Upper lobe of left lung (tissue), 6 donors: Measurements from ENCODE around the gene CCNI. TPM values are rescaled to one million over a fixed set of nuclear protein-coding genes. Genes with fewer than 3 reads are reported as not detected.
"Not testable (repeated sequence)": the region's sequence is repeated elsewhere in the genome, so short reads cannot be mapped to it uniquely, and the experiment has no call there.

Experiments
- ATAC-seq, 2 donors: fragments of 200-7000 bp; cut with Tn5 transposase; one replicate each; pipeline ENCODE4 v1.9.1; 2022; ENCODE audit warnings: mild to moderate bottlenecking in 2 of 2, moderate library complexity in 2 of 2; ENCODE audit not compliant: low FRiP score in 2 of 2
- DNase-seq, 2 donors: peaks; one replicate each; pipeline ENCODE4 v3.0.0-alpha.2; 2019 to 2020
- H3K27ac ChIP-seq, 4 donors: fragments of 200-600 bp; sonication (generic); one replicate each; pipeline ENCODE4 v1.5.1; 2016 to 2019
- H3K27me3 ChIP-seq, 4 donors: fragments of 200-600 bp; sonication (generic); one replicate each; pipeline ENCODE4 v1.5.1; 2017 to 2019
- H3K36me3 ChIP-seq, 4 donors: fragments of 200-600 bp; sonication (generic); one replicate each; pipeline ENCODE4 v1.5.1; 2016 to 2019
- H3K4me1 ChIP-seq, 4 donors: fragments of 200-600 bp; sonication (generic); one replicate each; pipeline ENCODE4 v1.5.1; 2018 to 2019
- H3K4me3 ChIP-seq, 4 donors: fragments of 200-600 bp; sonication (generic); one replicate each; pipeline ENCODE4 v1.5.1; 2017 to 2019; ENCODE audit warnings: mild to moderate bottlenecking in 2 of 4, moderate library complexity in 1 of 4
- H3K9me3 ChIP-seq, 4 donors: fragments of 200-600 bp; sonication (generic); one replicate each; pipeline ENCODE4 v1.5.1; 2018 to 2019
- CTCF ChIP-seq, 6 experiments: fragments of 450-650 bp in 4 of 6; fragments of 200-600 bp in 2 of 6; sonication (generic) in 2 of 6; IDR thresholded peaks; one replicate each; pipeline ENCODE4 v1.5.1; 2016 to 2019; ENCODE audit warnings: antibody characterized with exemption in 6 of 6
- EP300 ChIP-seq, 4 donors: sonication (generic); formaldehyde crosslinking; IDR thresholded peaks; one replicate each; pipeline ENCODE4 v1.5.1; 2017; ENCODE audit warnings: antibody characterized with exemption in 4 of 4, control low read depth in 2 of 4
- POLR2A ChIP-seq, 4 donors: fragments of 450-650 bp; IDR thresholded peaks; one replicate each; pipeline ENCODE4 v1.5.1; 2016 to 2017; ENCODE audit warnings: antibody characterized with exemption in 4 of 4, mild to moderate bottlenecking in 2 of 4
- POLR2AphosphoS5 ChIP-seq, 2 donors: sonication (generic); formaldehyde crosslinking; IDR thresholded peaks; one replicate each; pipeline ENCODE4 v1.5.1; 2017; ENCODE audit warnings: antibody characterized with exemption in 2 of 2
- WGBS, 2 donors: methylation state at CpG; one replicate each; pipeline ENCODE4 v1.1.5; 2017 to 2018; 5-methylcytosine and 5-hydroxymethylcytosine counted together
- total RNA-seq, 6 donors: library from RNA; depleted of rRNA in 4 of 6; stranded (reverse); fragments of >200 nt in 4 of 6; gene quantifications; one replicate each; pipeline versions ENCODE4 v1.1.0 to v1.2.1, GENCODE V29; 2016 to 2021
- donor health status: DM: no; HTN: no; CAD: no; lungs with moderate emphysema.
- donor health status: DM: no; HTN: yes; CAD: no; lungs with severe emphysema.

Gene CCNI
- total RNA-seq, 6 donors from 2014 or later, result 132 to 305 (median 216) TPM

GRCh38 chr4:77073106-77073809 lies 2.5 kb downstream of the CCNI start:
- WGBS, 2 donors, result 6 to 9% methylated on average over 3 of the region's 3 CpGs
- no peak for TF ChIP-seq POLR2A (IDR thresholded peaks at IDR 0.05)
- TF ChIP-seq EP300 (IDR thresholded peaks at IDR 0.05), result no peak
- no peak for TF ChIP-seq POLR2AphosphoS5 (IDR thresholded peaks at IDR 0.05)
- TF ChIP-seq CTCF (IDR thresholded peaks at IDR 0.05), result no peak
- DNase-seq (no peak), ATAC-seq (no peak)
- H3K4me3 ChIP-seq, result peak overlapping the region in 3 of 4 donors; percentile 64 to 92 (median 67)
- H3K27ac ChIP-seq, result peak overlapping the region; percentile 97 to 100 (median 100)
- no peaks in the 10 kb centered on the region for H3K36me3 ChIP-seq
- peaks cover 18 to 56% (median 34%) of the 10 kb centered on the region in 4 donors for H3K4me1 ChIP-seq
- H3K27me3 ChIP-seq, result no peaks in the 10 kb centered on the region
- no peaks in the 10 kb centered on the region for H3K9me3 ChIP-seq

GRCh38 chr4:77072195-77072753 lies 3.5 kb downstream of the CCNI start:
- no peak for TF ChIP-seq EP300 (IDR thresholded peaks at IDR 0.05)
- TF ChIP-seq POLR2A (IDR thresholded peaks at IDR 0.05), result no peak
- no peak for TF ChIP-seq POLR2AphosphoS5 (IDR thresholded peaks at IDR 0.05)
- no peak for TF ChIP-seq CTCF (IDR thresholded peaks at IDR 0.05)
- WGBS, 2 donors, result 61 to 68% methylated on average over 5 of the region's 5 CpGs
- peaks cover 16 to 56% (median 34%) of the 10 kb centered on the region in 4 donors for H3K4me1 ChIP-seq
- ATAC-seq (no peak), DNase-seq (peak in 1 of 2 donors; percentile 81)
- H3K27me3 ChIP-seq, result no peaks in the 10 kb centered on the region
- no peaks in the 10 kb centered on the region for H3K9me3 ChIP-seq
- peak overlapping the region in 1 of 4 donors; percentile 9 for H3K27ac ChIP-seq
- H3K4me3 ChIP-seq, result no peak overlapping the region
- H3K36me3 ChIP-seq, result peaks cover 0 to 2% (median 0%) of the 10 kb centered on the region in 4 donors

GRCh38 chr4:77069514-77069913 lies 6.3 kb downstream of the CCNI start:
- H3K4me1 ChIP-seq, result peaks cover 10 to 48% (median 32%) of the 10 kb centered on the region in 4 donors
- not testable (repeated sequence) for H3K4me3 ChIP-seq

GRCh38 chr4:77065382-77065781 lies 10.4 kb downstream of the CCNI start:
- DNase-seq (no peak), ATAC-seq (no peak)
- no peaks in the 10 kb centered on the region for H3K27me3 ChIP-seq
- H3K36me3 ChIP-seq, result peaks cover 5 to 57% (median 31%) of the 10 kb centered on the region in 4 donors
- H3K9me3 ChIP-seq, result no peaks in the 10 kb centered on the region
- H3K4me1 ChIP-seq, result peaks cover 0 to 17% (median 3%) of the 10 kb centered on the region in 4 donors
- WGBS, 2 donors, result 96 to 97% methylated on average over 1 of the region's 1 CpG
- no peak overlapping the region for H3K4me3 ChIP-seq
- H3K27ac ChIP-seq, result no peak overlapping the region
- TF ChIP-seq CTCF (IDR thresholded peaks at IDR 0.05), result no peak
- no peak for TF ChIP-seq POLR2A (IDR thresholded peaks at IDR 0.05)
- TF ChIP-seq EP300 (IDR thresholded peaks at IDR 0.05), result no peak
- TF ChIP-seq POLR2AphosphoS5 (IDR thresholded peaks at IDR 0.05), result no peak

More at GRCh38 chr4:77069514-77069913, 6.3 kb downstream of the CCNI start:
- not testable (repeated sequence) for ATAC-seq, H3K9me3 ChIP-seq, H3K27me3 ChIP-seq, DNase-seq, H3K27ac ChIP-seq
- 52 to 55% methylated on average over 3 of the region's 3 CpGs for WGBS, 2 donors
- H3K36me3 ChIP-seq, result peaks cover 4 to 21% (median 10%) of the 10 kb centered on the region in 4 donors

- H3K27ac ChIP-seq, result no peak overlapping the region
- TF ChIP-seq EP300 (IDR thresholded peaks at IDR 0.05) (no peak), POLR2AphosphoS5 (IDR thresholded peaks at IDR 0.05) (no peak), POLR2A (IDR thresholded peaks at IDR 0.05) (no peak), CTCF (IDR thresholded peaks at IDR 0.05) (no peak)
- H3K36me3 ChIP-seq, result peaks cover 7 to 66% (median 37%) of the 10 kb centered on the region in 4 donors
- no peak for ATAC-seq
- H3K27me3 ChIP-seq, result no peaks in the 10 kb centered on the region
- no peaks in the 10 kb centered on the region for H3K9me3 ChIP-seq
- no peak overlapping the region for H3K4me3 ChIP-seq
- peaks cover 0 to 3% (median under 1%) of the 10 kb centered on the region in 4 donors for H3K4me1 ChIP-seq
- no peak for DNase-seq
Measured at GRCh38 chr4:77062856-77063255, 12.9 kb downstream of the CCNI start.
